ENCODE measurements around the gene OR2V2. TPM values are rescaled to one million over a fixed set of nuclear protein-coding genes. Genes with fewer than 3 reads are reported as not detected.

Gene OR2V2
- total and polyA plus RNA-seq, 10 of the 15 experiments (the other 5 are each of a cell fraction or from before 2014, with no cell fraction given), result 0.26 TPM; not detected in 9

DNA sequence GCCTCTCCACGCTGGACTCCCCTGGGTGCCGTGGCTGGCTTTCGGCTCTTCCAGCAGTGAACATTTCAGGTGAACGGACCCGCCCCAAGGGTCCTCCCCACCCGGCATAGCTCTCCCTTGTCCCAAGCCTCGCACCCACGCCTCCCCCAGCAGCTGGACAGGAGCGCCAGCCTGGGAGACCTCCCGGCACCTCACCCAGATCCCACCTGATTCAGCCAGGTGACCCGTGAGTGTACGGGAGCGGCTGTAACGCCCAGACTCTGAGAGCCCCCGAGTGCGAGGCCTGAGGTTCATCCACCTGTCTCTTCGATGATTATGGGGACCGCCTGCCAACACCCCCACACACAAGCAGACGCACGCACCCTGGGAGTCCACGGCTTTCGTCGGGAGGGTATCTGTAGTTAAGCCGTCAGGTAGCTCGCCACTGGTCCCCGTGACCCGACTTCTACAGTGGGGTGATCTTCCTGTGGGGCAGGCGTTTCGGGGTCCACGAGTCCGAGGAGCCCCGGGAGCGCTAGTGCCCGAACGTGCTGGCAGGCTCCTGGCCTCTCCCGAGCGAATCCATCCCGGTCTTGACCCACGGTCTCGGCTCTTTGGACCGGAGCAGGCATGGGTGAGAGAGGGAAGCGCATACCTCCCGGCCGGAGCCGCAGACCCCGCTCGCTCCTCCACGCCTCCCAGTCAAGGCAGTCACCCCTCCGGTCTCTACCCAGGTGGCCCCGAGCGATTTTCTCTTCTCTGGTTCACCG is 42.8 kb downstream of the OR2V2 start (continued):
- peak in 1 of 2 experiments; percentile 3; a peak in 1 of 4 replicates for TF ChIP-seq BHLHE40 (IDR thresholded peaks at IDR 0.05; ENCODE audit: borderline replicate concordance in 1 of 2, low read depth in 2 of 2, low read length in 1 of 2)
- TF ChIP-seq RELA (IDR thresholded peaks at IDR 0.05; ENCODE audit: borderline replicate concordance, partially characterized antibody), result no peak

DNA sequence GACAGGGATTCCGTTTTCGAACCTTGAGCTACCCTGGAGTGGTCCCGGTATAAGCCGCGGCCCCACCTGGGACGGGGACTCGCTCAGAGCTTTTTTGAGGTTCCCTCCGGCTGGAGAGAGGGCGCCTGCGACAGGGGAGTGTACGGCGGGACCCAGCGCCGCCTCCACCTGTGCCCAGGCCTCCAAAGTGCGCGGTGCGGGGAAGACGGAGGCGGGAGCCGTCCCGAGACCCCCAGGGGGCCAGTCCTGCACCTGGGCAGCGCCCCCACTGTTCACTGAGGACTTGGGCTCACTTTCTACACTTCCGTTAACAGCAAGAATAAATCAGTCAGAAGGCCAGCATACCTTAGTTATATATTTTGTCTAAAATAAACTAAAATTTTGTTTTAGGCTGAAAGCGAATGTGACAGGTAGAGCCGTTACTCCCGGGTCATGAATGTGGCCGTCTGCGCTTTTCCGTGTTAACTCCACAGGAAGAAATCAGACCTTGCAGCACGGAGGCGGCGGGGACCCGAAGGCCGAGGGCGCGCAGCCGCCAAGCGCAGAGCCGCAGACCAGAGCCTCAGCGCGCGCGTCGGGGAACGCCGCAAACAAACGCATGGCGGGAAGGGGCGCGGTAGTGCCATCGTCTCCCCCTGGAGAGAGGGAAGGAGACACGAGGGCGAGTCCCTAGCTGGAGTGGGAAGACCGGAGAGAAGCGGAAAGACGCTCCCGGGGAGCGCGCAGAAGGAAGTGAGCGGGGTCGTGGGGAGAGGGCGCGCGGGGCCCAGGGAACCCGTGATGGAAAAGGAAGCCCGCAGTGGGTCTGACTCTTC is 43.5 kb downstream of the OR2V2 start:
- Histone ChIP-seq H3K9ac (ENCODE audit: control insufficient read depth, insufficient read depth, low read length) (peak overlapping the region; percentile 77), H2AFZ (ENCODE audit: control insufficient read depth, low read depth, low read length) (peak overlapping the region; percentile 94), H3K27me3 (replicated peaks in 1 of 2; ENCODE audit: control insufficient read depth in 2 of 2, insufficient read depth in 2 of 2, low read length in 1 of 2) (no peaks in the 10 kb centered on the region), H3K9me3 (replicated peaks; ENCODE audit: control insufficient read depth, insufficient read depth, low read length) (no peaks in the 10 kb centered on the region), H3K4me3 (peak overlapping the region; percentile 95), H3K4me1 (ENCODE audit: control insufficient read depth, insufficient read depth, low read length) (peaks cover 6% of the 10 kb centered on the region), H3K36me3 (ENCODE audit: control insufficient read depth in 2 of 2, insufficient read depth in 2 of 2, low read length in 1 of 2) (no peaks in the 10 kb centered on the region), H3K4me2 (ENCODE audit: control insufficient read depth, insufficient read depth) (peak overlapping the region; percentile 86), H3K27ac (ENCODE audit: control insufficient read depth, insufficient read depth) (peak overlapping the region; percentile 67), H3K79me2 (ENCODE audit: control insufficient read depth, insufficient read depth, low read length) (no peaks in the 10 kb centered on the region; the same call in 1 of the 2 replicates), H4K20me1 (ENCODE audit: control insufficient read depth, insufficient read depth) (no peaks in the 10 kb centered on the region)
- ATAC-seq, result peak; percentile 15
- BruUV-seq (replicated peaks), result no TSS peak
- no peak for DNase-seq (ENCODE audit: low read depth, low spot score)
- ChIA-PET CTCF (interaction anchor here (0.9 to 7.6 kb wide), 12 partner anchors 8 to 387 kb away, joined by 3 to 96 read pairs (median 4); partner anchors contain the start of gene TRIM7), POLR2A (interaction anchor here (0.8 to 4.5 kb wide), 15 partner anchors 8 to 71 kb away, joined by 3 to 41 read pairs (median 5); partner anchors contain the start of genes RACK1, TRIM52 and TRIM7), SMC1A (ENCODE audit: uncharacterized antibody, unreplicated experiment) (interaction anchor here (0.5 to 4.5 kb wide), 11 partner anchors 9 to 400 kb away, joined by 3 to 40 read pairs (median 3); partner anchors contain the start of genes TRIM41 and TRIM7), RAD21 (ENCODE audit: unreplicated experiment) (interaction anchor here (0.8 to 6.9 kb wide), 10 partner anchors 7 to 360 kb away, joined by 3 to 72 read pairs (median 4); partner anchors contain the start of genes TRIM41, TRIM52 and TRIM7)
- under 1% methylated on average over 66 of the region's 66 CpGs for WGBS (ENCODE audit: insufficient coverage, insufficient replicate concordance, low lambda C conversion rate, missing lambda C conversion rate)
- in situ Hi-C loops (cut with MboI) (no loop called here), intact Hi-C loops (cut with micrococcal nuclease; ENCODE audit: unreplicated experiment) (loop anchor here (1.0 kb wide), 2 partner anchors 16 to 31 kb away; no protein-coding TSS in a partner anchor)
- FAIRE-seq, result peak; percentile 75
- TF ChIP-seq, protein P1, sequence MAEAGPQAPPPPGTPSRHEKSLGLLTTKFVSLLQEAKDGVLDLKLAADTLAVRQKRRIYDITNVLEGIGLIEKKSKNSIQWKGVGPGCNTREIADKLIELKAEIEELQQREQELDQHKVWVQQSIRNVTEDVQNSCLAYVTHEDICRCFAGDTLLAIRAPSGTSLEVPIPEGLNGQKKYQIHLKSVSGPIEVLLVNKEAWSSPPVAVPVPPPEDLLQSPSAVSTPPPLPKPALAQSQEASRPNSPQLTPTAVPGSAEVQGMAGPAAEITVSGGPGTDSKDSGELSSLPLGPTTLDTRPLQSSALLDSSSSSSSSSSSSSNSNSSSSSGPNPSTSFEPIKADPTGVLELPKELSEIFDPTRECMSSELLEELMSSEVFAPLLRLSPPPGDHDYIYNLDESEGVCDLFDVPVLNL (IDR thresholded peaks at IDR 0.05; ENCODE audit: low read depth, low read length), result peak; percentile 22; the same call in 1 of the 2 replicates
- TF ChIP-seq, protein P2, sequence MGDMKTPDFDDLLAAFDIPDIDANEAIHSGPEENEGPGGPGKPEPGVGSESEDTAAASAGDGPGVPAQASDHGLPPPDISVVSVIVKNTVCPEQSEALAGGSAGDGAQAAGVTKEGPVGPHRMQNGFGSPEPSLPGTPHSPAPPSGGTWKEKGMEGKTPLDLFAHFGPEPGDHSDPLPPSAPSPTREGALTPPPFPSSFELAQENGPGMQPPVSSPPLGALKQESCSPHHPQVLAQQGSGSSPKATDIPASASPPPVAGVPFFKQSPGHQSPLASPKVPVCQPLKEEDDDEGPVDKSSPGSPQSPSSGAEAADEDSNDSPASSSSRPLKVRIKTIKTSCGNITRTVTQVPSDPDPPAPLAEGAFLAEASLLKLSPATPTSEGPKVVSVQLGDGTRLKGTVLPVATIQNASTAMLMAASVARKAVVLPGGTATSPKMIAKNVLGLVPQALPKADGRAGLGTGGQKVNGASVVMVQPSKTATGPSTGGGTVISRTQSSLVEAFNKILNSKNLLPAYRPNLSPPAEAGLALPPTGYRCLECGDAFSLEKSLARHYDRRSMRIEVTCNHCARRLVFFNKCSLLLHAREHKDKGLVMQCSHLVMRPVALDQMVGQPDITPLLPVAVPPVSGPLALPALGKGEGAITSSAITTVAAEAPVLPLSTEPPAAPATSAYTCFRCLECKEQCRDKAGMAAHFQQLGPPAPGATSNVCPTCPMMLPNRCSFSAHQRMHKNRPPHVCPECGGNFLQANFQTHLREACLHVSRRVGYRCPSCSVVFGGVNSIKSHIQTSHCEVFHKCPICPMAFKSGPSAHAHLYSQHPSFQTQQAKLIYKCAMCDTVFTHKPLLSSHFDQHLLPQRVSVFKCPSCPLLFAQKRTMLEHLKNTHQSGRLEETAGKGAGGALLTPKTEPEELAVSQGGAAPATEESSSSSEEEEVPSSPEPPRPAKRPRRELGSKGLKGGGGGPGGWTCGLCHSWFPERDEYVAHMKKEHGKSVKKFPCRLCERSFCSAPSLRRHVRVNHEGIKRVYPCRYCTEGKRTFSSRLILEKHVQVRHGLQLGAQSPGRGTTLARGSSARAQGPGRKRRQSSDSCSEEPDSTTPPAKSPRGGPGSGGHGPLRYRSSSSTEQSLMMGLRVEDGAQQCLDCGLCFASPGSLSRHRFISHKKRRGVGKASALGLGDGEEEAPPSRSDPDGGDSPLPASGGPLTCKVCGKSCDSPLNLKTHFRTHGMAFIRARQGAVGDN (IDR thresholded peaks at IDR 0.05), result no peak
- TF ChIP-seq, protein P3, sequence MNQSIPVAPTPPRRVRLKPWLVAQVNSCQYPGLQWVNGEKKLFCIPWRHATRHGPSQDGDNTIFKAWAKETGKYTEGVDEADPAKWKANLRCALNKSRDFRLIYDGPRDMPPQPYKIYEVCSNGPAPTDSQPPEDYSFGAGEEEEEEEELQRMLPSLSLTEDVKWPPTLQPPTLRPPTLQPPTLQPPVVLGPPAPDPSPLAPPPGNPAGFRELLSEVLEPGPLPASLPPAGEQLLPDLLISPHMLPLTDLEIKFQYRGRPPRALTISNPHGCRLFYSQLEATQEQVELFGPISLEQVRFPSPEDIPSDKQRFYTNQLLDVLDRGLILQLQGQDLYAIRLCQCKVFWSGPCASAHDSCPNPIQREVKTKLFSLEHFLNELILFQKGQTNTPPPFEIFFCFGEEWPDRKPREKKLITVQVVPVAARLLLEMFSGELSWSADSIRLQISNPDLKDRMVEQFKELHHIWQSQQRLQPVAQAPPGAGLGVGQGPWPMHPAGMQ (IDR thresholded peaks at IDR 0.05; ENCODE audit: borderline replicate concordance), result peak; percentile 38; the same call in 1 of the 2 replicates
- peak; percentile 71 for TF ChIP-seq MEF2B (IDR thresholded peaks at IDR 0.05; ENCODE audit: partially characterized antibody, poor library complexity, severe bottlenecking)
- TF ChIP-seq, protein P4, sequence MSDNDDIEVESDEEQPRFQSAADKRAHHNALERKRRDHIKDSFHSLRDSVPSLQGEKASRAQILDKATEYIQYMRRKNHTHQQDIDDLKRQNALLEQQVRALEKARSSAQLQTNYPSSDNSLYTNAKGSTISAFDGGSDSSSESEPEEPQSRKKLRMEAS (IDR thresholded peaks at IDR 0.05; ENCODE audit: low read depth, low read length), result peak; percentile 50
